GM12878 (cell line): ENCODE measurements around the gene AIF1. TPM values are rescaled to one million over a fixed set of nuclear protein-coding genes. Genes with fewer than 3 reads are reported as not detected.
A peak's percentile ranks its signal among the peaks of the same experiment; 100 is the strongest.

Source experiments
- ATAC-seq: fragments of 200-7000 bp; cut with Tn5 transposase; 3 replicates; pipeline ENCODE4 v1.9.1; 2020; ENCODE audit warnings: mild to moderate bottlenecking, moderate library complexity
- BruUV-seq: library from RNA; stranded (reverse); fragments of 400-500 nt; replicated peaks from 2 replicates; lab custom pipeline; 2021; lab: Mats Ljungman, UMichigan
- CTCF ChIA-PET: fragments of 300-600 bp; sonication (Branson Sonifier 250); formaldehyde crosslinking; extraction: SDS; loops from one replicate; lab custom pipeline; 2021; ENCODE audit warnings: inconsistent platforms; lab: Yijun Ruan, JAX
- POLR2A ChIA-PET: fragments of 350-600 bp; formaldehyde crosslinking; extraction: SDS; loops from one replicate; lab custom pipeline; 2021; ENCODE audit warnings: inconsistent platforms; lab: Charles Lee
- RAD21 ChIA-PET: fragments of 300-600 bp; sonication (Branson Sonifier 250); formaldehyde crosslinking; loops from one replicate; lab custom pipeline; 2023; ENCODE audit warnings: antibody characterized with exemption; ENCODE audit not compliant: unreplicated experiment; lab: Charles Lee
- SMC1A ChIA-PET: fragments of 300-600 bp; sonication (Branson Sonifier 250); formaldehyde crosslinking; loops from one replicate; lab custom pipeline; 2023; ENCODE audit not compliant: unreplicated experiment, uncharacterized antibody; lab: Charles Lee
- DNase-seq: peaks from one replicate; pipeline ENCODE4 v3.0.0-alpha.2; 2011; ENCODE audit warnings: low read depth, low spot score
- FAIRE-seq: peaks from 3 replicates; lab custom pipeline; 2011; peaks lifted over from hg19 to GRCh38; lab: Jason Lieb, UNC
- H2AFZ ChIP-seq: 2 replicates; pipeline ENCODE4 v1.6.0; 2011; ENCODE audit warnings: low read depth, low read length, control low read depth; ENCODE audit not compliant: control insufficient read depth
- H3K27ac ChIP-seq: 2 replicates; pipeline ENCODE4 v1.5.1; 2011; ENCODE audit warnings: control low read depth; ENCODE audit not compliant: control insufficient read depth, insufficient read depth
- H3K27me3 ChIP-seq, 2 experiments: replicated peaks in 1 of 2; 2 replicates each; pipeline versions ENCODE4 v1.6.0 to v1.6.1; 2011; ENCODE audit warnings: low read length in 1 of 2; ENCODE audit not compliant: control insufficient read depth in 2 of 2, insufficient read depth in 2 of 2
- H3K36me3 ChIP-seq, 2 experiments: 2 replicates each; pipeline ENCODE4 v1.5.1; 2011; ENCODE audit warnings: low read length in 1 of 2; ENCODE audit not compliant: control insufficient read depth in 2 of 2, insufficient read depth in 2 of 2
- H3K4me1 ChIP-seq: 2 replicates; pipeline ENCODE4 v1.6.1; 2011; ENCODE audit warnings: mild to moderate bottlenecking, low read length, moderate library complexity, mixed read lengths; ENCODE audit not compliant: control insufficient read depth, insufficient read depth
- H3K4me2 ChIP-seq: 2 replicates; pipeline ENCODE4 v1.6.0; 2011; ENCODE audit warnings: control low read depth; ENCODE audit not compliant: control insufficient read depth, insufficient read depth
- H3K4me3 ChIP-seq: fragments of 200-600 bp; sonication (generic); 2 replicates; pipeline ENCODE4 v1.5.1; 2016
- H3K79me2 ChIP-seq: 2 replicates; pipeline ENCODE4 v1.6.0; 2011; ENCODE audit warnings: low read length; ENCODE audit not compliant: control insufficient read depth, insufficient read depth
- H3K9ac ChIP-seq: 2 replicates; pipeline ENCODE4 v1.8.0; 2011; ENCODE audit warnings: low read length, control low read depth, mixed read lengths; ENCODE audit not compliant: control insufficient read depth, insufficient read depth
- H3K9me3 ChIP-seq: replicated peaks from 3 replicates; pipeline ENCODE4 v1.5.1; 2011; ENCODE audit warnings: mild to moderate bottlenecking, low read length; ENCODE audit not compliant: control insufficient read depth, insufficient read depth
- H4K20me1 ChIP-seq: 2 replicates; pipeline ENCODE4 v1.6.0; 2011; ENCODE audit not compliant: control insufficient read depth, insufficient read depth
- CHD1 ChIP-seq: IDR thresholded peaks from 2 replicates; pipeline ENCODE4 v1.6.1; 2012; ENCODE audit warnings: low read depth, low read length, improper control_type of control experiment
- FOS ChIP-seq: IDR thresholded peaks from 3 replicates; pipeline ENCODE4 v1.6.1; 2011; ENCODE audit warnings: borderline replicate concordance; ENCODE audit not compliant: insufficient read length; ENCODE audit errors: extremely low read depth
- MLLT1 ChIP-seq: fragments of 450-650 bp; IDR thresholded peaks from 2 replicates; pipeline ENCODE4 v1.6.1; 2016; ENCODE audit warnings: mild to moderate bottlenecking
- NFYB ChIP-seq: IDR thresholded peaks from 2 replicates; pipeline ENCODE4 v1.6.1; 2011; ENCODE audit warnings: low read depth, mild to moderate bottlenecking, low read length, improper control_type of control experiment, moderate library complexity; ENCODE audit not compliant: insufficient read depth
- PKNOX1 ChIP-seq: fragments of 450-650 bp; IDR thresholded peaks from 2 replicates; pipeline ENCODE4 v1.6.1; 2016; ENCODE audit warnings: mild to moderate bottlenecking
- REST ChIP-seq: IDR thresholded peaks from 2 replicates; pipeline ENCODE4 v1.6.1; 2012; ENCODE audit warnings: mild to moderate bottlenecking, low read depth, low read length
- TCF12 ChIP-seq: IDR thresholded peaks from 2 replicates; pipeline ENCODE4 v1.6.1; 2011; ENCODE audit warnings: low read depth, mild to moderate bottlenecking, low read length
- ZNF217 ChIP-seq: fragments of 450-650 bp; IDR thresholded peaks from 2 replicates; pipeline ENCODE4 v1.6.1; 2017; ENCODE audit warnings: antibody characterized with exemption, mild to moderate bottlenecking
- ZNF592 ChIP-seq: fragments of 450-650 bp; IDR thresholded peaks from 2 replicates; pipeline ENCODE4 v1.6.1; 2017; ENCODE audit warnings: mild to moderate bottlenecking, moderate library complexity
- WGBS: methylation state at CpG from one replicate; pipeline ENCODE4 v1.1.6; 2016; ENCODE audit warnings: low lambda C conversion rate; ENCODE audit not compliant: insufficient replicate concordance, insufficient coverage; ENCODE audit errors: missing lambda C conversion rate; 5-methylcytosine and 5-hydroxymethylcytosine counted together
- in situ Hi-C: fragments of 300-500 bp; cut with MboI; formaldehyde crosslinking; loops from 9 replicates; pipeline ENCODE4 v1.14.3; 2018; ENCODE audit warnings: mixed read lengths
- intact Hi-C: fragments of 100-400 bp; cut with micrococcal nuclease; formaldehyde crosslinking; loops from one replicate; pipeline ENCODE4 v1.14.2; 2022; ENCODE audit not compliant: unreplicated experiment
- polyA plus RNA-seq, 11 experiments: library from polyadenylated mRNA; depleted of rRNA in 4 of 11; unstranded in 6 of 11; stranded (reverse) in 5 of 11; fragments of >200 nt; fragmentation: Nextera tagmentation in 4 of 11; fragmentation: Illumina TruSeq in 1 of 11; extraction: Ambion mirVana in 4 of 11; extraction: Trizol in 1 of 11; gene quantifications; 1 replicate in 1 of 11; 2 replicates in 10 of 11; pipeline versions ENCODE4 v1.2.1 to v1.2.3, GENCODE V29; 2011 to 2016; ENCODE audit warnings: inconsistent platforms in 2 of 11, missing spikeins in 2 of 11, low read depth in 1 of 11
- total RNA-seq, 4 experiments: library from RNA; depleted of rRNA in 3 of 4; stranded (reverse); fragments of >200 nt in 3 of 4; fragmentation: Illumina TruSeq in 1 of 4; extraction: Trizol in 1 of 4; gene quantifications; 2 replicates each; pipeline versions ENCODE4 v1.2.1 to v1.2.3, GENCODE V29; 2013 to 2021

Gene AIF1
- total and polyA plus RNA-seq, 10 of the 15 experiments (the other 5 are each of a cell fraction or from before 2014, with no cell fraction given): 1.9 to 256 (median 134) TPM

GRCh38 chr6:31630177-31630934 is 15.3 kb downstream of the AIF1 start (continued):
- TF ChIP-seq PKNOX1 (no peak), MLLT1 (no peak), NFYB (no peak)

- Histone ChIP-seq H2AFZ (no peak overlapping the region), H3K79me2 (no peaks in the 10 kb centered on the region; the same call in 1 of the 2 replicates), H3K4me1 (no peaks in the 10 kb centered on the region), H3K4me2 (no peak overlapping the region), H3K27ac (no peak overlapping the region), H3K9ac (no peak overlapping the region), H3K4me3 (no peak overlapping the region)
- in situ Hi-C loops: no loop called here
- FAIRE-seq: no peak
- 98% methylated on average over 16 of the region's 16 CpGs for WGBS
- ChIA-PET CTCF (no interaction called here), POLR2A (interaction anchor here (0.7 kb wide), 1 partner anchor 70 kb away, joined by 5 read pairs; no protein-coding TSS in a partner anchor), SMC1A (no interaction called here), RAD21 (no interaction called here)
- no peak for DNase-seq
- no peak; the same call in 2 of the 3 replicates for ATAC-seq
- TF ChIP-seq FOS: no peak
- no peak for TF ChIP-seq REST
- no peak for TF ChIP-seq CHD1
- TF ChIP-seq ZNF592: no peak
- no peak for TF ChIP-seq TCF12
- TF ChIP-seq ZNF217: no peak
- TF ChIP-seq, all 136 proteins: peak for 0
- BruUV-seq: TSS peak; percentile 11
- Histone ChIP-seq H4K20me1 (no peaks in the 10 kb centered on the region), H3K36me3 (peaks cover 50 to 65% of the 10 kb centered on the region in 2 experiments), H3K27me3 (no peaks in the 10 kb centered on the region), H3K9me3 (no peaks in the 10 kb centered on the region)
- intact Hi-C loops: no loop called here
Measured at GRCh38 chr6:31631209-31631608, 16.2 kb downstream of the AIF1 start.
